ENCODE data around the gene FLNB.

DNA sequence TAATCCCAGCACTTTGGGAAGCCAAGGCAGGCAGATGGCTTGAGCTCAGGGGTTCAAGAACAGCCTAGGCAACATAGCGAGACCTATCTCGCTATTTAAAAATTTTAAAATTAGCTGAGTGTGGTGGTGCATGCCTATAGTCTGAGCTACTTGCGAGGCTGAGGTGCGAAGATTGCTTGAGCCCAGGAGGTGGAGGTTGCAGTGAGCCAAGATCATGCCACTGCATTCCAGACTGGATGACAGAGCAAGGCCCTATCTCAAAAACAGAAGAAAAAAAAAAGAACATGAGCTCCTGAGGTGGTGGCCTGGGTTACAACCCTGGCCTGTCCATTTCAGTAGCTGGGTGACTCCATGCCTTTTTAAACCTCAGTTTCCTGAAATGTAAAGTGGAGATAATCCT lies 195.3 kb downstream of the FLNB start:
- no peak for TF ChIP-seq ISL1 (CRISPR knock-in tag; IDR thresholded peaks at IDR 0.05)
- TF ChIP-seq, protein P1, sequence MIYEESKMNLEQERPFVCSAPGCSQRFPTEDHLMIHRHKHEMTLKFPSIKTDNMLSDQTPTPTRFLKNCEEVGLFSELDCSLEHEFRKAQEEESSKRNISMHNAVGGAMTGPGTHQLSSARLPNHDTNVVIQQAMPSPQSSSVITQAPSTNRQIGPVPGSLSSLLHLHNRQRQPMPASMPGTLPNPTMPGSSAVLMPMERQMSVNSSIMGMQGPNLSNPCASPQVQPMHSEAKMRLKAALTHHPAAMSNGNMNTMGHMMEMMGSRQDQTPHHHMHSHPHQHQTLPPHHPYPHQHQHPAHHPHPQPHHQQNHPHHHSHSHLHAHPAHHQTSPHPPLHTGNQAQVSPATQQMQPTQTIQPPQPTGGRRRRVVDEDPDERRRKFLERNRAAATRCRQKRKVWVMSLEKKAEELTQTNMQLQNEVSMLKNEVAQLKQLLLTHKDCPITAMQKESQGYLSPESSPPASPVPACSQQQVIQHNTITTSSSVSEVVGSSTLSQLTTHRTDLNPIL (CRISPR knock-in tag; IDR thresholded peaks at IDR 0.05; ENCODE audit: low read depth), result no peak
- no peak for TF ChIP-seq GLIS3 (CRISPR knock-in tag; IDR thresholded peaks at IDR 0.05)

All from SK-N-SH treated with all-trans-retinoic acid at 6 μM for 48 hours (cell line).